GM18499 (cell line): ENCODE measurements around the gene CLDN6.

Source experiments
- ATAC-seq: cut with Tn5 transposase; IDR thresholded peaks from one replicate; pipeline ENCODE4 v1.9.1; 2021; ENCODE audit warnings: moderate number of reproducible peaks; ENCODE audit not compliant: insufficient read depth, unreplicated experiment

CLDN6 gene

DNA sequence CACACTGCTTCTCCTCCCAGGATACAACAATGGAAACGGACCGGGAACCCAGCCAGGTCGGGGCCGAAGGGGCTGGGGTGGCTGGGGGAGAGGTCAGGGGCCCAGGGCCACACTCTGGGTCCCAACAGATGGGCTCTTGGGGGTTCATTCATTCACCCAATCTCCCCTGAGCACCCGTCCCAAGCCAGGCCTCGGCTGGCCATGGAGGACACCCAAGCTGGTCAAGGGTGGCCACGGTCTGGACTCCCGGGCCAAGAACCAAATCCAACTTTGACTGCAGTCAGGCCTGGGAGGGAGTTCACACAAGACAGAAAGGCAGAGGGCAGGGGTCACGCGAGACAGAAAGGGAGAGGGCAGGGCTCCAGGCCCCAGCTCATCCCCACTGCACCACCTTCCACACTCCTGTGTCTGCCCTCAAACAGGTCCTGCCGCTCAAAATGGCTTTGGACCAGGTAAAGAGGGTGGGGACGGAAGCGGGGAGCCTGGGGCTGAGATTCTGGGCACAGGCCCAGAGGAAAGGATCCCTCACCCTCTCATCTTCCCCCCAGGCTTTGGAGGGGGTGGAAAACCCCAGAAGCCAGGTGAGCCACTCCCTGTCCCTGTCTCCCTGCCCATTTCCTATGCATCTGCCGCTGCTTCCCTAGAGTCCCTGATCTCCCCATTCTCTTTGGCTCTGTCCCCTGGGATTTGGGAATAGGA lies 25.5 kb downstream of the CLDN6 start:
- ATAC-seq, result no peak

DNA sequence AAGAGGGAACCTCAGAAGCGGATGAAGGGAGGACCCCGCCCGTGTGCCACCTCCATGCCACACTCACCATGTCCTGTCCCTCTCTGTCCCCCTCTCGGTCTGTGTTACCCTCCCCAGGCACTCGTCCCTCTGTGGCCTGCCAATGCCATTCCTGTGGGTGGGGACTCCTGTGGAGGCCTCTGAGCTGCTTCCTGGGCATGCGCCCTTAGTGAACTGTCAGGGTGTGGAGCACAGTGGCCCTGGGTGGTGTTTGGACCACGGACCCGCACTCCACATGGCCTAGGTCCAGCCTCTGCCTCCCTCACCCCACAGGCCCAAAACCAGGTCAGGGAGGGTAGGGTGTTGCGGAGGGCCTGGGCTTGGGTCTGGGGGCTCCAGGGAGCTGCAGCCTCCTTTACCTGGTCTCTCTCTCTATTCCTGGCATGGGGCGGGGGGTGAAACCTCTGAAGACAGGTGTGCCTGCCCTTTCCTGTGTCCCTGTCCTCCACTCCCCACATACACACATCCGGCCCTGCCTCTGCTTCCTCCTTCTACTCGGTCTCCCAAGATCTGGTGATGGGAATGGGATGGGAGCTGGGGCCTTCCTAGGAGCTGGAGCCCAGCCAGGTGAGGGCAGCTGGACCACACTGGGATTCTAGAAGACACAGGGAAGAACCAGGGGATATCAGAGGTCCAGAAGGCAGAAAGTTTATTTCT lies 26.3 kb downstream of the CLDN6 start:
- no peak for ATAC-seq

DNA sequence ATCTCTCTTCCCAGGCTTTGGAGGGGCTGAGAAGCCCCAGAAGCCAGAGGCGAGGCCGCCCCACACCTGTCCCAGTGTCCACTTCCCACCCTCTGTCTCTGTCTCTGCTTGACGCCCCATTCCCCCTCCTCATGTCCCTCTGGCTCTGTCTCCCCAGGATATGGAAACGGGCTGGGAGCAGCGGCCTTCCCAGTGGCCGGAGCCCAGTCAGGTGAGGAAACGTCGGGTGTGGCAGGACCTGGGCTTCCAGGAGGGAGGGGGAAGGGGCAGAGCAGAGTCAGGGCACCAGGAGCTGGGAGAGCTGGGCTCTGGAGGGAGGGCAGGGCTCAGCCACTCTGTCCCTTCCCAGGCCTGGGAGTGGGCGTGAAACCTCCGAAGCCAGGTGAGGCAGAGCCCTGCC lies 27.1 kb downstream of the CLDN6 start:
- no peak for ATAC-seq

DNA sequence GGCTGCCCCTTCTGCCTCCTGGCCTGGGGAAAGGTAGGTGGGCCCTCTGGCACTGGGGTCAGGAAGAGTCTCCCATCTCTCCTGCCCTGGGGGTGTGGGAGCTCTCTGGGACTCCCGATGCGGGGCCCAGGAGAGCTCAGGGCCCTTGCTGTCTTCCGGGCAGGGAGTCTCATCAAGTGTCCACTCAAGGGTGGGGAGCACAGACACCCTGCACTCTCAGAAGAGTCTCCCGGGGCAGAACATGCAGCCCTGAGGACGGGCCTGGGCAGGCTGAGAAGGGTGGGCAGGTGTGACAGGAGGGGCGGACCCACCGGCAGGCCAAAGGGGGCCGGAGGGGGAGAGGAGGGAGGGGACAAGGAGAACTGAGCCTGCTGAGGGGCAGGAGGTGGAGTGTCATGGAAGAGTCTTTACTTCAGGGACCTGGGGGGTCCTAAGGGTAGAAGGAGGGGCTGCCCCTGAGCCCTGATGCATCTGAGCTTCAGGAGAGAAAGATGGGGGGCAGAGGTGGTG lies 29.3 kb downstream of the CLDN6 start:
- no peak for ATAC-seq

DNA sequence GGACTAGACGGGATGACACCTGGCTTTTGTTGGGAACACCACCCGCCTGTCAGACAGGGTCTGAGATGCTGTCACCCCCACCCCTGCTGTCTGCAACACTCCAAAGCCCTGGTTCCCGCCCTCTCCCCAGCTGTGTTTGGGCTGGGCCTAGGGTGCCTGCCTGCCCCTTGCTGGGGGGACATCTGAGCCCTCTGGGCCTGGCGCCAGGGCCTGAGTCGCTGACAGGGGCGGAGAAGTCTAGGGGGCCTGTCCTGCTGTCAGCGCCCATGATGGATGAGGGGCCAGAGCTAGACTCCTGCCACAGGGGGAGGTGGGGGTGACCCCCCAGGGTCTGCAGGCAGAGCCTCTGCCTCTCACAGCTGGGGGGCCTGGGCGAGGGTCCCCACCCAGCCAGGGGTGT lies 30.1 kb downstream of the CLDN6 start:
- no peak for ATAC-seq

DNA sequence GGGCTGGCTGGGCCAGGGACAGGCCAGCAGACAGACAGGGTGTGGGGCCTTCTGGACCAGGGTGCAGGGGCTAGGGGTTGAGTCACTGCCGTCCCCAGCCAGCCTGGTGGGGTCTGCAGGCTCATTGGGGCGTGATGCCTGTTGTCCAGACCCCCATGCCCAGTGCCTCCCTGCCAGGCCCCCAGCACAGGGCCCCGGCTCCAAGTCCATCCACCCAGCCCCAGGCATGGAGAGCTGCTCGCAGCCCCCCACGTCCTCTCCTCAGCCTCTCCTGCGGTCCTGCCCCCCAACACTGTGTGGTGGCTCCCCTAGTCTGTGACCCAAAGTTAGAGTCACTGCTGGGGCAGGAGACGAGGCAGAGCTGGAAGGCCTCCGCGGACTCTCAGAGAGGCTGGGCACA lies 30.7 kb downstream of the CLDN6 start:
- ATAC-seq, result no peak

DNA sequence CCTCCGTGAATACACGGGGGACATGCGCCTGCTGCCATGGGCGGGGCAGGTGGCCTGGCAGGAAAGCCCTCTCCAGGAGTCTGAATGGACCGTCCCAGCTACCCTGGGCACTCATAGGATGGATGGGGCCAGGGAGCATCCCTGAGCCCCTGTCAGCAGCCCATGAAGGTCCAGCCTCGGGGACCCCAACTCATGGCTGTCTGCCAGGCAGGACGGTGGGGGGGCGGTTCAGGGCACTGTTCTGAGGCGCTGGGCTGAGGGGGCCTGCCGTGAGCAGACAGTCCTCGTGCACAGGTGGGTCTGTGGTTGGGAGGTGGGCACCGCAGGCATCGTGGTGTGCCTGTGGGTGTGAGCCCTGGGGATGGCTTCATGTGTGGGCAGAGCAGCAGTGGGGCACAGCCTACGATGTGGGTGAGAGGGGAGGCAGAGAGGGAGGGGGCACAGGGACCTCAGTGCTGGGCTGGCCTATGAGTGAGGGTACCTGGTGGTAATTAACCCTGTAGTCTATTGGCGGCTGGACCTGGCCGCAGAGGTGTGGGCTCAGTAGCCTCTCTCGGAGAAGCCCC lies 31.3 kb downstream of the CLDN6 start:
- ATAC-seq, result no peak

DNA sequence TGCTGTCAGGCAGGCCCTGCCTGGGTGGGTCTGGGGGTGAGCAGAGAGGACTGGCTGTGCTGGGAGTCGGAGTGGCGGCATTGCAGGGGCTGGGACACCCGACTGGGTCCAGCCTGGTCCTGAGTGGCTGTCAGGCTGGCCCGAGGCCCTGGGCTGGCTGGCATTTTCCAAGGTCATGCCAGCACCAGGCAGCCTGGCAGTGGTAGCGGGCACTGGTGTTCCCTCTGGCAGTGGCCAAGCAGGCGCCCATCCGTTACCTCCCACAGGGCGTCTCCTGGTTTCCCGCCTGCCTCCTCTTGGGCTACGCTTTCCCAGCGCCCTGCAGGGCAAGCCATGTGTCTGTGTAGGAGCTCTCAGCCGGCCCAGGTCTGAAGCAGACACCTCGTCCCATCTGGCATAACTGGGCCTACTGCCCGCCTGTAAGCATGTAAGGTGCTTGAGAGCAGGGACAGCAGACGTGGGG lies 32.1 kb downstream of the CLDN6 start:
- ATAC-seq, result no peak

DNA sequence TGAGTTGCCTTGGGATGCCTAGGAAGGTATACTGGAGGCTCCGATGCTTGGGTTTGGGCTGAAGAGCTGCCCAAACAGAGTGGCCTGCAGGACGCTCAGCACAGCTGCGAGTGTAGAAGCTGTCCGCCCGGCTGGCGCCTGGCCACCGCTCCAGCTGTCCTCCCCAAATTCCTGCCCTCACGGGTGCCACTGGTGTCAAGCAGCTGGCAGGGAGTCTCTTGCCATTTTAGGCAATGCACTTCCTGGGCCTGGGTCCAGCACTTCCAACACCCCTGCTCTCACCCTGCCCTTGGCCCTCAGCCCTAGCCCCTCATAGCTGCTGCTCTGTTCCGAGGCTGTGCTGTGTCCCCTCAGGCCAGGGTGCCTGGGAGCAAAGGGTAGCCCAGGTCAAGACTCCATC lies 32.5 kb downstream of the CLDN6 start:
- no peak for ATAC-seq

DNA sequence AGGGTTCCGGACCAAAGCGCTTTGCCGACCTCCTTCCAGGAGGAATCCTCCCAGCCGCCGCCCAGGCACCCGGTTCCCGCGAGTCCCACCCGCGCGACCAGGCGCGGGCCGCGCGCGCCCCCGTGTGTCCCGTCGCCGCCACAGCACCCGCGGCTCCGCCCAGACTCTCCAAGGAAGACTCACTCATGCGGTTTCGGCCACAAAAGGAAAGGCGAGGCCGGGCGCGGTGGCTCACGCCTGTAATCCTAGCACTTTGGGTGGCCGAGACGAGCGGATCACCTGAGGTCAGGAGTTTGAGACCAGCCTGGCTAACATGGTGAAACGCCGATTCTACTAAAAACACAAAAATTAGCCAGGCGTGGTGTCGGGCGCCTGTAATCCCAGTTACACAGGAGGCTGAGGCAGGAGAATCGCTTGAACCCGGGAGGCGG lies 34.3 kb downstream of the CLDN6 start:
- no peak for ATAC-seq

DNA sequence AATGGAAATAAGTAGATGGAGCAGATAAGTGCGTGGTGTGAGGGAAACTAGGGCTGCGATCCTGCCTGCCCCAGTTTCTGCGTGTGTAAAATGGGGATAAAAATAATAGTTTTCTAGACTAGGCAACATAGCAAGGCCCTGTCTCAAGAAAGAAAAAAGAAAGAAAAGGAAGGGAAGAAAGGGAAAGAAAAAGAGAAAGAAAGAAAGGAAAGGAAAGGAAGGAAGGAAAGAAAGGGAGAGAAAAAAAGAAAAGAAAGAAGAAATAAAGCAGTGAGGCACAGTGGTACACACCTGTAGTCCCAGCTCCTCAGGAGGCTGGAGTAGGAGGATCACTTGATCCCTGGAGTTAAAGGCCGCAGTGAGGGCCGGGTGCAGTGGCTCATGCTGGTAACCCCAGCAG lies 35.6 kb downstream of the CLDN6 start:
- ATAC-seq, result no peak

DNA sequence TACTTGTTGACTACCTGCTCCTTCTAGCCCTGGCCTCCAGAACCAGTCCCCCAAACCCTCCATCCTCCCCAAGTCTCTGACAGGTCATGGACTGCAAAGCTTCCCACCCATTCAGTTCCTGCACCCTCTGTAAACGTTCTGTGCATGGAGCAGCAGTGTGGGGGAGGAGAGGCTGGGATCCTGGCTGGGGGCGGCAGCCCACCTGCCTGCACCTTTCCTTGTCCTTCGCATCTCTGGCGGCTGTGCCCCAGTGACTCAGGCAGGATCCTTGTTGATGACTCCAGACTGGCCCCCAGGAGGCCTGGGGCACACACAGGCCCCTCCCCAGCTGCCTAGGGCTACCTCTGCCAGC lies 36.1 kb downstream of the CLDN6 start:
- ATAC-seq, result no peak

DNA sequence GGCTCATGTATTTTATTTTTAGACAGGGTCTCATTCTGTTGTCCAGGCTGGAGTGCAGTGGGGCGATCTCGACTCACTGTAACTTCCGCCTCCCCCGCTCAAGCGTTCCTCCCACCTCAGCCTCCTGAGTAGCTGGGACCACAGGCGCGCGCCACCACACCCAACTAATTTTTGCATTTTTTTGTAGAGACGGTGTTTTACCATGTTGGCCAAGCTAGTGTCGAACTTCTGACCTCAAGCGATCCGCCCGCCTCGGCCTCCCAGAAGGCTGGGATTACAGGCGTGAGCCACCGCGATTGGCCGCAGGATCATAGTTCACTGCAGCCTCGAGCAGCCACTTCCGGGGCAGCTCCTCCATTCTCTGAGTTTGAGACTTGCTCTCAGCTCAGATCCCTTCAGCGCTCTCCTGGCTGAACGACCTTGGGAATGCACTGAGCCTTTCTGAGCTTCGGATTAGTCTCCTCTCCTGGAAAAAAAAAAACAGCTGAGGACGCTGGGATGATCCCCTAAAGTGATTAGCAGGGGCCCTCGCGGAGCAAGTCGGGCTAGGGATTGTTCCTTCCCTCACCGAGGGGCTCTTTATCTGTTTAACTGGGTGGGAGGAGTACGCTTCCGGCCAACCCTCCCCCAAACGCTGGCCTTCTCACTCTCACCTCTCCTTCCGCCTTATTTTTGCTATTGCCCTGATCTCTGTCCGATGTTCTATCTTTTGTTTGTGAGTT lies 36.6 kb downstream of the CLDN6 start:
- no peak for ATAC-seq

DNA sequence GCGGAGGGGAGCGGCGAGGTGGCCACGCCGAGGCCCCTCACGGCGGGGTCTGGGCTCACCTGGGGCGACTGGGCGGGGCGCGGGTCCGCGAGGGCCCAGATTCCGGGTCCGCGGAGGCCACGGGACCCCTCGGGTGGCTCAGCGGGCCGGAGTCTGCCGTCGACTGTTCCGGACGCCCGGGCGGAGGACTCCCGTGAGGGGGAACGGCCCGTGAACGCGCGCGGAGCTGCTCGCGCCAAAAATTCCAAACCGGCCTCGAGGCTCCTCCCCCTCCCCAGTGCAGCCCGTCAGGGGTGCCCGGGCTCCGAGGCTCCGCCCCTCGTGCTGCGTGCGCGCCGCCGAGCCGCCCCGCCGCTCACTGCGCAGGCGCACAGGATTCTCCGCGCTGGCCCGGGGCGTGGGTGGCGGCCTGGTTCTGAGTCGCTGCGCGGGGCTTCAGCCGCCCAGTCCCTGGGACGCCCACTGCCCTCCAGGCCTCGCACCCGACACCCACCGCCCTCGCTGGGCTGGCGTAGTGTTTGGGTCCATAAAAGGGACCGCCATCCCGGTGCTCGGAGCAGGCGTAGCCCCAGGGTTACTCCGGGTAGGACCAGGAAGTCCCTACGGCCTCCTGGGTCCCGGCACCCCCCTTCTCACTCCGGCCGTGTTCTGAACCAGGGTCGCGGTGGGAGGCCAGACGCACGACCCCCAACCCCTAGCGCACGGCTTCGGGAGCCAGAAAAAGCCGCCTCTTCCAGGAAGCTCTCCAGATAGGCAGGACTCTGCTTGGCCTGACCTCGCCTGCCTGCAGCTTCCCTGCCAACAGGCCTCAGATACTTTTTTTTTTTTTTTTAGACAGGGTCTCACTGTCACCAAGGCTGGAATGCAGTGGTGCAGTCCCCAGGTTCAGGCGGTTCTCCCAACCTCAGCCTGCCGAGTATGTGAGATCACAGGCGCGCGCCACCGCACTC lies 37.5 kb downstream of the CLDN6 start, which contains the start of gene PKMYT1:
PKMYT1 (minus strand) TSS at position 220 of the 950 bp plus-strand sequence. CDS start 789 bp downstream, outside the sequence.
- no peak for ATAC-seq

DNA sequence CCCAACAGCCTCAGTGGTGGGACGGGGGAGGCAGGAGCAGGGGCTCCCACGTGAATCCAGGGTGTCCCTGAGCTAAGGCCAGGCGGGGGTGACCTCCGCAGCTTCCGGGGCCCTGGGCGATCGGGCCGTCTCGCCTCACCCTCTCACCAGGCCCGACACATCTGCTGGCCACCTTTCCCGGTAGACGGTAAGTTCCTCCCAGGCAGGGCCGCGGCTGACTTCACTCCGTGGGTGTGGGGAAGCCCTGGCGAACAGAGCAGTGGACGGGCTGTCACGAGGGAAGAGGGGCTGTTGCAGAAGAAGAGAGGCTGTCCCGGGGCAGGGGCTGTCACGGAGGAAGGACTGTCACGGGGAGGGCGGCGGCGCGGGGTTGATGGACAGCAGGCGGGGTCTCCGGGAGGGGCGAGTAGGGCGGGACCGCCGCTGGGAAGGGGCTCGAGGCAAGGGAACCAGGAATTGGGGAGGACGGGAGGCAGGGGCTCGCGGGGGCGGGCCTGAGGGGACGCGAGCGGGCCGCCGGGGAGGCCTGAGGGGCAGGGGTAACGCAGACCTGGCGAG lies 38.2 kb downstream of the CLDN6 start:
- ATAC-seq, result no peak

DNA sequence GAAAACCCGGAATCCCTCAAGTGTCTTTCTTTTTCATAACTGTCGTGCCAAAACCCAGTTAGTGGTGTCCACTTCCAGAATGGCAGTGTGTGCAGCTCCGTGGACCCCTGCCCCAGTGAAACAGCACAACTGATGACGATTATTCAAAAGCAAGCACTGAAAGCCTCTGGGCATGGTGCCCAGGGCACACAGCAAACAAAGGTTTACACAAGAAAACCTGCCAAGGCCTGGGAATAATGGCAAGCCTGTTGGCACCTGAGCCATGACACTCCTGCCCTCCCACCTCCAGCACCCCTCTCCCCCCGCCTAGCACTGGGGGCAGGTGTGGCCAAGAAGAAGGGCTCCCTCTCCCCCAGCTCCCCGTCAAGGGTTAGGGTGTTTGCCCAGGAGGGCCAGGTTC lies 40.5 kb downstream of the CLDN6 start:
- no peak for ATAC-seq

DNA sequence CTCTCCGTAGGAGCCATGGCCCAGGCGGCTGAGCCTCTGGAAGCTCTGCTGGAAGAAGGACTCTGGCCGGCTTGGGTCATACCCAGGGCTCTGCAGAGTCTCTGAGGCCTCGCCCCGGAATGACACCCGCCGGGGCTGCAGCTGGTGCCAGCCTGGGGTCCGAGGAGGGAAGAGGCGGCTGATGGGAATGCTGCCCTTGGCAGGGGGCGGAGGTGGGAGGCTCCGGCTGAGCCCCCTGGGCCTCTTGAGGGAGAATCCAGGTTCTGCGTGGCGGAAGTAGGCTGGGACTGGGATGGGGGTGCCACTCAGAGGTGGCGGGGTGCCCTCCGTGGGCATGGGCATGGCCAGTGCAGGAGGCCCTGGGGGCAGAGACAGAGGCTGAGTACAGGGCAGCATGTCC lies 41.3 kb downstream of the CLDN6 start:
- ATAC-seq, result no peak

DNA sequence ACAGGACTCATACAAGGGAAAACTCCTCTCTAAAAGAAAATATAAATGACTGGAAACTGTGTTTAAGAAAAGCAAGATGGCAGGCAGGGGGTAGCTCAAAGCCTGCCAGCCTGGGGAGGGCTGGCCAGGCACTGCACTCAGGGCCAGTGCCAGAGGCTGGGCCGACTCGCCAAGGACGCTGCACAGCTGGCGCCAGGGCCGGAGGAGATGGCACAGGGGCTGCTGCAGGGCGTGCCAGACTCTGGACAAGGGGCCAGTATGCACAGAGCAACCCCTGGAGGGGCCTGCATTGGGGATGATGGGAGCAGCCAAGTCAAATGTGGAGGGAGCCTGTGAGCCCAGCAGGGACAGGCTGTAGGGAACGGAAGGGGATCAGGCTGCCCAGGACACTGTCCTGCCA lies 41.8 kb downstream of the CLDN6 start:
- no peak for ATAC-seq

DNA sequence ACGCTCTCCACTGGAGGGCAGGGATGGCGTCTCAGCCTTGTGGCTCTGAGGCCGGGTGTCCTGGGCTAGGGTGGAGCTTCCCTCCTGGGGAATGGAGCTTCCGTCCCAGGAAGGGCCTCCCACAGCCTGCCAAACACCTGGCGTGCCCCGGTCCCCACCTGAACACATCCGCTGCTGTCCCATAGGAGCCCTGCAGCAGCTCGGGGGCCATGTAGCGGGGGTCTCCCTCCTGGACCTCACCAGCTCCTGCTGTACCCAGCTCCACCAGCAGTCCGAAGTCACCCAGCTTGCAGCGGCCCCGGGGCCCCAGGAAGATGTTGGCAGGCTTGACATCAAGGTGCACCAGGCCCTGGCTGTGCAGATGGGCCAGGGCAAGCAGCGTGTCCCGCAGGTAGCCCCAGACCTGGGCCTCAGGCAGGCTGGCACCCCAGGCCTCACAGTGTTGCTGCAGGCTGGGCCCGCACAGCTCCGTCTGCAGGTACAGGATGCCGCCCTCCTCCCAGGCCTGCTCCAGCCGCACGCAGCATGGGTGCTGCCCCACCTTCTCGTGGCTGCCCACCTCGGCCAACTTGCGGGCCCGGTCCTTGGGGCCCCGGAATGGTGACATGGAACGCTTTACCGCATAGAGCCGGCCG lies 42.7 kb downstream of the CLDN6 start:
- no peak for ATAC-seq
